Thymus (tissue), 11 donors: ENCODE measurements around the gene TCP11. TPM values are rescaled to one million over a fixed set of nuclear protein-coding genes. Genes with fewer than 3 reads are reported as not detected.
"Not testable (repeated sequence)": the region's sequence is repeated elsewhere in the genome, so short reads cannot be mapped to it uniquely, and the experiment has no call there.

ENCODE experiments used
- DNase-seq, 9 donors: peaks; one replicate each; pipeline ENCODE4 v3.0.0-alpha.2; 2013; ENCODE audit warnings: low spot score in 9 of 9, low read depth in 6 of 9, missing footprints in 1 of 9
- H3K27ac ChIP-seq, 2 donors: one replicate each; pipeline ENCODE4 v1.5.1; 2013; ENCODE audit warnings: control low read depth in 1 of 2, low read depth in 1 of 2, low read length in 1 of 2, mild to moderate bottlenecking in 1 of 2, moderate library complexity in 1 of 2
- H3K27me3 ChIP-seq, 2 donors: one replicate each; pipeline ENCODE4 v1.5.1; 2013; ENCODE audit warnings: low read length in 1 of 2; ENCODE audit not compliant: control insufficient read depth in 2 of 2, insufficient read depth in 1 of 2
- H3K36me3 ChIP-seq, 2 donors: one replicate each; pipeline ENCODE4 v1.5.1; 2013; ENCODE audit warnings: low read length in 1 of 2, mild to moderate bottlenecking in 1 of 2, moderate library complexity in 1 of 2; ENCODE audit not compliant: control insufficient read depth in 2 of 2, insufficient read depth in 2 of 2
- H3K4me1 ChIP-seq, 2 donors: one replicate each; pipeline ENCODE4 v1.5.1; 2013; ENCODE audit warnings: low read length in 2 of 2; ENCODE audit not compliant: control insufficient read depth in 2 of 2, insufficient read depth in 2 of 2
- H3K4me3 ChIP-seq, 2 donors: one replicate each; pipeline ENCODE4 v1.5.1; 2013; ENCODE audit warnings: low read length in 2 of 2, control low read depth in 1 of 2, mild to moderate bottlenecking in 1 of 2
- H3K9me3 ChIP-seq, 2 donors: one replicate each; pipeline ENCODE4 v1.5.1; 2013; ENCODE audit warnings: low read length in 1 of 2, mild to moderate bottlenecking in 1 of 2; ENCODE audit not compliant: control insufficient read depth in 2 of 2, insufficient read depth in 1 of 2
- WGBS: extraction: QIAGEN DNeasy Blood & Tissue Kit; methylation state at CpG from one replicate; pipeline ENCODE4 v1.1.7; 2013; 5-methylcytosine and 5-hydroxymethylcytosine counted together
- polyA plus RNA-seq: library from polyadenylated mRNA; stranded (reverse); fragments of 200-250 nt; gene quantifications from one replicate; pipeline ENCODE4 v1.2.3, GENCODE V29; 2013
- total RNA-seq: library from RNA; stranded (reverse); fragments of 120-200 nt; gene quantifications from one replicate; pipeline ENCODE4 v1.2.4, GENCODE V29; 2013
- donor health status: healthy.

The TCP11 gene
- total and polyA plus RNA-seq, 2 donors: 0.30 to 0.33 TPM

DNA sequence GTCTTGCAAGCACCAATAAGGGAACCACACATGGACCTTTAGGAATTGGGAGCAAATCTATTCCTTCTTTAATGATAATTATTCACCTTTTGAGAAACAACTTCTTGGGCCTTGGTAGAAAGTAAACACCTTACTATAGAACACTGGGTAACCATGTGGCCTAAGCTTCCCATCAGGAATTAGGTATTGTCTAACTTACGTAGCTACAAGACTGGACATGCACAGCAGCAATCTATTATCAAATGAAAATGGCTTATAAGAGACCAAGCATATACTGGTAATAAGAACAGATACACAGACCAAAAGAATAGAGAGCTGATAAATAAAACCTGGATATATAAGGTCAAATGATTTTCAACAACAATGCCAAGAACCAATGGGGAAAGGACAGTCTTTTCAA, 16.8 kb downstream of the TCP11 start:
- 92% methylated on average over 1 of the region's 1 CpG for WGBS
- Histone ChIP-seq H3K36me3 (no peaks in the 10 kb centered on the region), H3K27me3 (no peaks in the 10 kb centered on the region), H3K27ac (no peak overlapping the region), H3K9me3 (no peaks in the 10 kb centered on the region), H3K4me1 (no peaks in the 10 kb centered on the region), H3K4me3 (no peak overlapping the region)
- no peak for DNase-seq

DNA sequence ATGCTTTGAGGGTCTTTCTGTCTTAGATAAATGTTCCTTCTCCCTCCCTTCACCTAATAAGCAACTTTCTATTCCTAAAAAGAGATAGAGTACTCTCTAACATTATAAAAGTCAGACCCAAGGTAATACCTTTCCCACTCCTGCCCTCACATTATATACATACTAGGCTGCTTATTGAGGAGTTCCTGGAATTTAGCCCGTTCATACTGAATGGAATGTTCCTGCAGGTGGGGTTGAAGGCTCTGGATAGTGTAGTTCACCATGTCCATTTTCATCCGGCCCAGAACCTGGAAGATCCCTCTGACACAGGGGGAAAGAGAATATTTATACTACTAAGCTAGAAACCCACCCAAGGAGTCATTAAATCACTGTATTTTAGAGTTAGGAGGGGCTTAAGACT, 20.4 kb downstream of the TCP11 start:
- DNase-seq: no peak
- Histone ChIP-seq H3K27ac (no peak overlapping the region), H3K4me3 (no peak overlapping the region), H3K4me1 (no peaks in the 10 kb centered on the region), H3K27me3 (no peaks in the 10 kb centered on the region), H3K9me3 (no peaks in the 10 kb centered on the region), H3K36me3 (no peaks in the 10 kb centered on the region)
- 93% methylated on average over 2 of the region's 2 CpGs for WGBS

DNA sequence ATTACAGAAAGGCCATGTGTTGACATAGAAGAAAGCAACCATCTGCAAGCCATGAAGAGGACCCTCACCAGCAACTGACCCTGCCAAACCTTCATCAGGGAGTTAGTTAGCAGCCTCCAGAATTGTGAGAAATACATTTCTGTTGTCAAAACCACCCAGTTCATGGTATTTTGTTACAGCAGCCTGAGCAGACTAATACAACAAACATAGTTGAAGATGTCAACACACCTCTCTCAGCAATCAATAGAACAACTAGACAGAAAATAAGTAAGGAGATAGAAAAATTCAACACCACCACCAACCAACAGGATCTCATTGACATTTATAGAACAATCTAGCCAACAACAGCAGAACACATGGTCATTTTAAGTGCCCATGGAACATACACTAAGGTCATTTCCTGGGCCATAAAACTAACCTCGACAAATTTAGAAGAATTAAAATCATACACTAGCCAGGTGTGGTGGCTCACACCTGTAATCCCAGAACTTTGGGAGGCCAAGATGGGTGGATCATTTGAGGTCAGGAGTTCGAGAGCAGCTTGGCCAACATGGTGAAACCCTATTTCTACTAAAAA, 32.7 kb downstream of the TCP11 start:
- Histone ChIP-seq H3K9me3 (peaks cover 0 to 4% of the 10 kb centered on the region in 2 donors), H3K27me3 (no peaks in the 10 kb centered on the region), H3K27ac (no peak overlapping the region), H3K4me1 (no peaks in the 10 kb centered on the region), H3K4me3 (no peak overlapping the region), H3K36me3 (no peaks in the 10 kb centered on the region)
- DNase-seq: no peak
- WGBS: 88% methylated on average over 2 of the region's 2 CpGs

DNA sequence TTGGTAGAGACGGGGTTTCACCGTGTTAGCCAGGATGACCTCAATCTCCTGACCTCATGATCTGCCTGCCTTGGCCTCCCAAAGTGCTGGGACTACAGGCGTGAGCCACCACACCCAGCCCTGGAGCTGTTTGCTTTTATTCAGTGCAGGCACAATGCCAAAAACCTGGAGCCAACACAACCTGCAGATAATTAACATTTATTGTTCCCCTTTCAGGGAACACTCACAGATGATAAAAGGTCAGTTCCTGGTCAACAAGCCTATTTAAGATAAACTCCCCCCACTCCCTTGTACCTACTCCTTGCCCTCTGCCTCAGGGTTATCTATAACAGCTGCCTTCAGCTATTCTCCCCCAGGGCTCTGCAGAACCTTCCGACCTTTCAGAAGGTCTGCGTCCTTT, 33.4 kb downstream of the TCP11 start:
- H3K27me3 ChIP-seq, H3K36me3 ChIP-seq, DNase-seq, H3K4me3 ChIP-seq, H3K9me3 ChIP-seq, H3K27ac ChIP-seq, H3K4me1 ChIP-seq: not testable (repeated sequence)
- WGBS: 94% methylated on average over 5 of the region's 5 CpGs

DNA sequence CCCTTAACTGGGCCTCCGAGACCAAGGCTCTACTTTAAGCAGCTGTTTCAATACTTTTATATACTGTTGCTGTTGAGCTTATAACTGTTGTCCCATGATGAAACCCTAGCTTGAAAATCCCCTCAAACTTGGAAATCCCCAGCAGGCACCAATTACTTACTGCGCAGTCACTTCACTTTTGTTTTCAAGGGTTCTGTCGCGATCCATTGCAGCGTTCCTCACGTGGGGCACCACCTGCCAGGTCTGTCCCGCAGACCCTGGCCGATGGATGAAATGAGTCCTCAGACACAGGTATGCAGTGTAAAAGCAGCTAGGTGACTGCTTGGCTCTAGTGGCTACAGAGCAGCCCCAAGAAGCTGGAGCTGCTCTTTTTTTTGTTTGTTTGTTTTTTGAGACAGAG, 33.9 kb downstream of the TCP11 start:
- H3K9me3 ChIP-seq, H3K4me3 ChIP-seq, H3K27me3 ChIP-seq, H3K4me1 ChIP-seq, H3K36me3 ChIP-seq: not testable (repeated sequence)
- H3K27ac ChIP-seq: peak overlapping the region in 1 of 2 donors; percentile 71
- WGBS: 85% methylated on average over 8 of the region's 8 CpGs
- peak in 1 of 9 donors; percentile 10 for DNase-seq

DNA sequence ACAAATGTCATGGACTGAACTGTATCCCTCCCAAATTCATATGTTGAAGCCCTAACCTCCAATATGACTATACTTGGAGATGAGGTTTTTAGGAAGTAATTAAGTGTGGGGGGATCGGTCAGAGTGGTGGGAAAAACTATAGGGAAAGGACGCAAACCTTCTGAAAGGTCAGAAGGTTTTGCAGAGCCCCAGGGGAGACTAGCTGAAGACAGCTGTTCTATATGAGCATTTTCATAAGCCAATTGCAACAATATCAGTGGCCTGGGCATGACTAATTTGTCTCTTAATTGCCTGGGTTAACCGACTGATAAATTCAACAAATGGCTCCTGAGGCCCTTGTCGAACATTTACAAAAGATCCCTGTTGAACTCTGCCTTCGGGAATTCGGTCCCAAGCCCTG, 35.1 kb downstream of the TCP11 start:
- not testable (repeated sequence) for DNase-seq, H3K36me3 ChIP-seq, H3K9me3 ChIP-seq, H3K27me3 ChIP-seq, H3K4me3 ChIP-seq, H3K4me1 ChIP-seq, H3K27ac ChIP-seq
- 95% methylated on average over 6 of the region's 6 CpGs for WGBS

DNA sequence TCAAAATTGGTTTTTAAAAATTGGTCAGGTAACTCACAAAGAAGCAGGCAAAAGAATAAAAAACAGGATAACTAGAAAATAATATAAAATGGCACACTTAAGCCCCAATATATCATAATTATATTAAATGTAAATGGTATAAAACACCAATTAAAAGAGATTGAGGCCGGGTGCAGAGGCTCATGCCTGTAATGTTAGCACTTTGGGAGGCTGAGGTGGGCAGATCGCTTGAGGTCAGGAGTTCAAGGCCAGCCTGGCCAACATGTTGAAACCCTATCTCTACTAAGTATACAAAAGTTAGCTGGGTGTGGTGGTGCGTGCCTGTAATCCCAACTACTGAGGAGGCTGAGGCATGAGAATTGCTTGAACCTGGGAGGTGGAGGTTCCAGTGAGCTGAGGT, 36.1 kb downstream of the TCP11 start:
- Histone ChIP-seq H3K4me3 (no peak overlapping the region), H3K4me1 (no peaks in the 10 kb centered on the region), H3K9me3 (peaks cover 0 to 4% of the 10 kb centered on the region in 2 donors), H3K27me3 (no peaks in the 10 kb centered on the region), H3K27ac (no peak overlapping the region), H3K36me3 (no peaks in the 10 kb centered on the region)
- 98% methylated on average over 3 of the region's 3 CpGs for WGBS
- no peak for DNase-seq

DNA sequence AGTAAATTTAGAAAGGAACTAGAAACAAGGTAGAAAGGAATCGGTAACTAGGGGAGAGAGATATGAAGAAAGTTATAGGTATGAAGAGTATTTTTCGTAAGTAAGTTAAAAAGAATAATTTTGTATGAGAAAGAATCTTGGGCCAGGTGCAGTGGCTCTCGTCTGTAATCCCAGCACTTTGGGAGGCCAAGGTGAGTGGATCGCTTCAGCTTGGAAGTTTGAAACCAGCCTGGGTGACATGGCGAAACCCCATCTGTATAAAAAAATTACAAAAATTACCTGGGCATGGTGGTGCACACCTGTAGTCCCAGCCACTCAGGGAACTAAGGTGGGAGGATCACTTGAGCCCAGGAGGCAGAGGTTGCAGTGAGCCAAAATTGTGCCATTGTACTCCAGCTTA, 42.0 kb downstream of the TCP11 start:
- 98% methylated on average over 5 of the region's 5 CpGs for WGBS
- no peak for DNase-seq
- H3K36me3 ChIP-seq: no peaks in the 10 kb centered on the region
- no peaks in the 10 kb centered on the region for H3K4me1 ChIP-seq
- no peaks in the 10 kb centered on the region for H3K27me3 ChIP-seq
- H3K27ac ChIP-seq: no peak overlapping the region
- no peaks in the 10 kb centered on the region for H3K9me3 ChIP-seq
- no peak overlapping the region for H3K4me3 ChIP-seq

DNA sequence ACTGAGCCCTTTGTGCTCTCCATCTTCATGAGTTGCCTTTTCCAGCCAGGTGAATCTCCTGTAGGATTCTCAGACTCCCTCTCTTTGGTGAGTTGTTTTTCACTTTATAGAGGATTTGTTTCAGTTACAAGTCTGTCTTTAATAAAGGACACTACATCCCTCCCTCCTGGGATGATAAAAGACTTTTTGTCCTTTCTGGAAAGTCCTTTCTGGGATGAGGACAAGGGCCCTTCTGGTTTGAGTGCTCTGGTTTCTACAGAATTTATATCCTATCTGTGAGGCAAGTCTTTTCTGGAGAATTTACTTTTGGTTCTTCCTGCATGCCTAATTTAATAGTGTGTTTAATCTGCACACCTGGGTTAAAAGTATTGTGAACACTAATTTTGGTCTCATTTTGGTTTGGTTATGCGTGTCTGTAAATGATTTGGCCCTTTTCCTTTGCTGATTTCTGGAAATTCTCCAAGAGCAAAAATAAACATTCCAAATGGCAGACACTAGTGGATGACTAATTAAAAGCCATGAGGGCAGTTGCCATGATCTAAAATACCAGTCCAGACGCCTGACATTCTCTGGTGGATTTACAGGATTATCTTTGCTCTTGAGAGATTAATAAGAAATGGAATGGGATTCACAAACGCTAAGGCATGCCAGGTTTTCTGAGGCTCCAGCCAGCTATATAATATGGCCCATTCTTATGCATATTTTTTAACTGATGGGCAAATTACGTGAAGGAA, 44.8 kb downstream of the TCP11 start:
- H3K36me3 ChIP-seq: no peaks in the 10 kb centered on the region
- 94% methylated on average over 4 of the region's 4 CpGs for WGBS
- H3K27me3 ChIP-seq: no peaks in the 10 kb centered on the region
- H3K4me1 ChIP-seq: no peaks in the 10 kb centered on the region
- H3K4me3 ChIP-seq: no peak overlapping the region
- no peak overlapping the region for H3K27ac ChIP-seq
- no peak for DNase-seq
- no peaks in the 10 kb centered on the region for H3K9me3 ChIP-seq
